Measurements from ENCODE around the gene CST1. TPM values are rescaled to one million over a fixed set of nuclear protein-coding genes. Genes with fewer than 3 reads are reported as not detected.
A peak's percentile ranks its signal among the peaks of the same experiment; 100 is the strongest.
"Not testable (repeated sequence)": the region's sequence is repeated elsewhere in the genome, so short reads cannot be mapped to it uniquely, and the experiment has no call there.

CST1 gene
- total RNA-seq, 2 donors from 2014 or later, result not detected

GRCh38 chr20:23772074-23772473 is 21.3 kb upstream of the CST1 start:
- Mint-ChIP-seq H3K4me1 (no peaks in the 10 kb centered on the region), H3K4me3 (no peak overlapping the region), H3K36me3 (ENCODE audit: low read depth) (no peaks in the 10 kb centered on the region), H3K27ac (no peak overlapping the region), H3K27me3 (peaks cover 23% of the 10 kb centered on the region)
- no peak for DNase-seq
- no peaks in the 10 kb centered on the region for H3K9me3 ChIP-seq (ENCODE audit: control insufficient read depth, low read length, poor library complexity, severe bottlenecking)
- ATAC-seq, result peak; percentile 23

DNA sequence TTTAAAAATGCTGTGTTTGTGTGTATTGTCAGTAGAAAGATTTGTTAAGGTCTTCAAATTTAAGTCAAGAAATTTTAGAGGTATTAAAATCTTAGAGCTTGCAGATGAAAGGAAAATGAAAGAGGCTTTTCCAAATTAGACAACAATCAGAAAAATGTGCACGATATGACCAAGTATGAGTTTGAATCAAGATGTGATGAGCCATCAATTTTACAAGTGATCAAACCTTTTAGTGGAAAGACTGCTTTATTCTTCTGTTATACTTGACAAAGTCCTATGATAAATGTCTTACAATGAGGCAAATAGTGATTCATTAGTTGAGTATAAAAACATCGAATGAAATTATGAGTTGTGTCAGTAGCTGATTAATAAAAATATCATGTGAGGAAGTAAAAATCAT is 19.6 kb upstream of the CST1 start:
- ATAC-seq, result no peak
- H3K9me3 ChIP-seq (ENCODE audit: control insufficient read depth, low read length, poor library complexity, severe bottlenecking), result no peaks in the 10 kb centered on the region
- H3K36me3 Mint-ChIP-seq (ENCODE audit: low read depth), result no peaks in the 10 kb centered on the region
- peaks cover 23% of the 10 kb centered on the region for H3K27me3 Mint-ChIP-seq
- no peak overlapping the region for H3K27ac Mint-ChIP-seq
- DNase-seq, result no peak
- H3K4me1 Mint-ChIP-seq, result no peaks in the 10 kb centered on the region
- H3K4me3 Mint-ChIP-seq, result no peak overlapping the region

DNA sequence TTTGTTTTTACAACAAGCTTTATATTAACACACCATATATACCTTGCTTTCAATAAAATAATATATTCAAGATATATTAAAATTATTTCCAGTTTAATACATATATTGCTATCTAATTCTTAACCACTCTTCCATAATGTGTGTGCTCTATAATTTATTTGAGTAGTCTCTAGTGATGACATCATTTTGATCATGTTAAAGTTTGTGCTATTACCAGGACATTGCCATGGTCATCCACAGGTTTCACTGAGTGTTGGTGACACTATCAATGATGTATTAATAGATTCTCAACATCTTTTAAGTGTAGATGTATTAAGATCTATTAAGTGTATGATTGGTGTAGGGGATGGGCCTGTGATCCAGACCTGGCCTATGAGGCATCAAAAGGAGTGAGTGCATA is 17.8 kb upstream of the CST1 start:
- ATAC-seq; H3K27ac Mint-ChIP-seq; H3K9me3 ChIP-seq (ENCODE audit: control insufficient read depth, low read length, poor library complexity, severe bottlenecking); DNase-seq; H3K4me1 Mint-ChIP-seq; H3K4me3 Mint-ChIP-seq; H3K36me3 Mint-ChIP-seq (ENCODE audit: low read depth): not testable (repeated sequence)
- peaks cover 18% of the 10 kb centered on the region for H3K27me3 Mint-ChIP-seq

DNA sequence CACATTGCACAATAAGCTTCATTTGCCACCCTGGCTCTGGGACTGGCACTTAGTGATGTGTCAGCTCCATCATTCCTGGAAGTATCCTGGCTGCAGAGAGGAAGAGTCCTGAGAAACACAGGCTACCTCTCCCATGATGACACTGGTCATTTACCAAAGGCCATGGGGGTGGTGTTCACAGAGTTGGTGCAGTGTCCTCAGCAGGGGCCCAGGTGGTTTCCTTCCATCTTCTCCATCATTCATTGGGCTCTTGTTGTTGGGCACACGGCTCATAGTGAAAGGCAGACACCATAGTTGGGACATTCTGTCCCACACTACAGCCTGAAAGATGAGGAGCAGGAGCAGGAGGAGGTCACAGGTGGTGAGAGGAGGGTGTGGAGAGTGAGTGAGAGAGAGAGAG is 15.8 kb upstream of the CST1 start:
- Mint-ChIP-seq H3K4me3 (no peak overlapping the region), H3K4me1 (no peaks in the 10 kb centered on the region), H3K27me3 (peaks cover 20% of the 10 kb centered on the region), H3K36me3 (ENCODE audit: low read depth) (no peaks in the 10 kb centered on the region), H3K27ac (no peak overlapping the region)
- ATAC-seq (no peak), DNase-seq (no peak)
- H3K9me3 ChIP-seq (ENCODE audit: control insufficient read depth, low read length, poor library complexity, severe bottlenecking), result no peaks in the 10 kb centered on the region

- Mint-ChIP-seq H3K36me3 (ENCODE audit: low read depth) (no peaks in the 10 kb centered on the region), H3K4me1 (no peaks in the 10 kb centered on the region), H3K4me3 (no peak overlapping the region), H3K27me3 (peaks cover 28% of the 10 kb centered on the region), H3K27ac (no peak overlapping the region)
- H3K9me3 ChIP-seq (ENCODE audit: control insufficient read depth, low read length, poor library complexity, severe bottlenecking), result no peaks in the 10 kb centered on the region
- no peak for ATAC-seq
- no peak for DNase-seq
Measured at GRCh38 chr20:23765578-23765977, 14.8 kb upstream of the CST1 start.

- H3K27me3 Mint-ChIP-seq, result peaks cover 28% of the 10 kb centered on the region
- not testable (repeated sequence) for H3K36me3 Mint-ChIP-seq (ENCODE audit: low read depth); DNase-seq; H3K4me3 Mint-ChIP-seq; H3K27ac Mint-ChIP-seq; ATAC-seq; H3K4me1 Mint-ChIP-seq; H3K9me3 ChIP-seq (ENCODE audit: control insufficient read depth, low read length, poor library complexity, severe bottlenecking)
Measured at GRCh38 chr20:23764630-23765029, 13.9 kb upstream of the CST1 start.

GRCh38 chr20:23763345-23763744 is 12.6 kb upstream of the CST1 start:
- no peak overlapping the region for H3K27ac Mint-ChIP-seq
- no peak overlapping the region for H3K4me3 Mint-ChIP-seq

GRCh38 chr20:23759306-23759940 is 8.7 kb upstream of the CST1 start:
- Mint-ChIP-seq H3K4me1 (no peaks in the 10 kb centered on the region), H3K36me3 (ENCODE audit: low read depth) (no peaks in the 10 kb centered on the region), H3K27me3 (peaks cover 30% of the 10 kb centered on the region), H3K4me3 (no peak overlapping the region), H3K27ac (no peak overlapping the region)
- no peaks in the 10 kb centered on the region for H3K9me3 ChIP-seq (ENCODE audit: control insufficient read depth, low read length, poor library complexity, severe bottlenecking)
- no peak for ATAC-seq
- DNase-seq, result no peak

More at GRCh38 chr20:23763345-23763744, 12.6 kb upstream of the CST1 start:
- ATAC-seq (no peak), DNase-seq (no peak)
- H3K4me1 Mint-ChIP-seq, result no peaks in the 10 kb centered on the region
- H3K27me3 Mint-ChIP-seq, result peaks cover 19% of the 10 kb centered on the region
- no peaks in the 10 kb centered on the region for H3K36me3 Mint-ChIP-seq (ENCODE audit: low read depth)
- no peaks in the 10 kb centered on the region for H3K9me3 ChIP-seq (ENCODE audit: control insufficient read depth, low read length, poor library complexity, severe bottlenecking)

DNA sequence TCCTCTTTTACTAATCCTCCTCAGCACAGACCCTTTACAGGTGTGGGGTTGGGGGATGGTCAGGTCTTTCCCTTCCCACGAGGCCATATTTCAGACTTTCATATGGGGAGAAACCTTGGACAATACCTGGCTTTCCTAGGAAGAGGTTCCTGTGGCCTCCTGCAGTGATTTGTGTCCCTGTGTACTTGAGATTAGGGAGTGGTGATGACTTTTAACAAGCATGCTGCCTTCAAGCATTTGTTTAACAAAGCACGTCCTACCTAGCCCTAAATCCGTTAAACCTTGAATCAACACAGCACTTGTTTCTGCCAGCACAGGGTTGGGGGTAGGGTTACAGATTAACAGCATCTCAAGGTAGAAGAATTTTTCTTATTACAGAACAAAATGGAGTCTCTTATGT is 6.1 kb upstream of the CST1 start:
- DNase-seq; H3K4me3 Mint-ChIP-seq; H3K36me3 Mint-ChIP-seq (ENCODE audit: low read depth); H3K4me1 Mint-ChIP-seq; H3K27ac Mint-ChIP-seq; H3K9me3 ChIP-seq (ENCODE audit: control insufficient read depth, low read length, poor library complexity, severe bottlenecking); ATAC-seq: not testable (repeated sequence)
- H3K27me3 Mint-ChIP-seq, result peaks cover 36% of the 10 kb centered on the region

DNA sequence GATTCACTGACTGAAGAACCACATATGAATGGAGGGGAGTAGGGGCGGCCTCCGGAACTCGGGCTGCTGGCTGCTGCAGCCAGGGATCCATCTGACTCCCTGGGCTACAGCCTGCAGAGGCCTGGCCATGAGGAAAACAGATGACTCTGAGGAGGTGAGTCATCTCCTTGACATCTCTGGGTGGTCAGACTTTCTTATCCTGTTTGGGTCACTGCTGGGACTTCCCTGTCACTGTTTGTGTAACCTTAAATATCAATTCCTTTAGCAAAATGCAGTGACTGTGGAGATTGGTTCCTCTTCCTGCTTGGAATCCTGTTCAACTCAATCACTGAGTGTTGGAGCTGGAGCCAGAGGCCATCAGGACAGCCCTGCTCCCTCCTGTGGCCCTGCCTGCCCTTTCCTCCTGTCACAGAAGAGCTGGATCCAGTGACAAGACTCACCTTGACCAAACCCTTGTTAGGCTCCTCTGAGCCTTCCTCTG is 4.4 kb upstream of the CST1 start:
- not testable (repeated sequence) for H3K4me3 Mint-ChIP-seq; H3K27ac Mint-ChIP-seq; H3K36me3 Mint-ChIP-seq (ENCODE audit: low read depth); ATAC-seq; DNase-seq; H3K9me3 ChIP-seq (ENCODE audit: control insufficient read depth, low read length, poor library complexity, severe bottlenecking); H3K4me1 Mint-ChIP-seq
- H3K27me3 Mint-ChIP-seq, result peaks cover 28% of the 10 kb centered on the region

- H3K9me3 ChIP-seq (ENCODE audit: control insufficient read depth, low read length, poor library complexity, severe bottlenecking), result no peaks in the 10 kb centered on the region
- no peak overlapping the region for H3K27ac Mint-ChIP-seq
- no peak overlapping the region for H3K4me3 Mint-ChIP-seq
- no peaks in the 10 kb centered on the region for H3K4me1 Mint-ChIP-seq
- no peak for DNase-seq
- H3K36me3 Mint-ChIP-seq (ENCODE audit: low read depth), result no peaks in the 10 kb centered on the region
- H3K27me3 Mint-ChIP-seq, result peaks cover 28% of the 10 kb centered on the region
- no peak for ATAC-seq
Measured at GRCh38 chr20:23754731-23755130, 4.0 kb upstream of the CST1 start.

DNA sequence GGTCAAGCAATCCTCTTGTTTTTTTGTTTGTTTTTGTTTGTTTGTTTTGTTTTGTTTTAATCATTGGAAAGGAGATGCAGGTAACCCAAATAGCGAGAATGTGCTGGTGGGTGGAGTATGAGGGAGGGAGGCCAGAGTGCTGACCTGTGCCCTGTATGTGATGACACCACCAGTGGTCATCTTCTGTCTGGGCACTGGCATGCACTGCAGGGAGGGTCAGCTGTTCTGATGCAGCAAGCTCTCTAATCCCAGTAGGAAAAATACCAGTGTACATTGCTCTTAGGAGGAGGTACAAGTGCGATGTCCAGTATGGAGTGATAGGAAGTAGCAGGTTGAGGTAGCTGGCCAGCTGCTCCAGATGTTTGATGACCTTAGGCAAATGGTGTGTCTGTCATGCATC is 2.9 kb upstream of the CST1 start:
- H3K4me1 Mint-ChIP-seq, result no peaks in the 10 kb centered on the region
- peaks cover 28% of the 10 kb centered on the region for H3K27me3 Mint-ChIP-seq
- peaks cover under 1% of the 10 kb centered on the region for H3K36me3 Mint-ChIP-seq (ENCODE audit: low read depth)
- H3K27ac Mint-ChIP-seq, result no peak overlapping the region
- no peak for ATAC-seq
- no peaks in the 10 kb centered on the region for H3K9me3 ChIP-seq (ENCODE audit: control insufficient read depth, low read length, poor library complexity, severe bottlenecking)
- no peak for DNase-seq
- H3K4me3 Mint-ChIP-seq, result no peak overlapping the region

DNA sequence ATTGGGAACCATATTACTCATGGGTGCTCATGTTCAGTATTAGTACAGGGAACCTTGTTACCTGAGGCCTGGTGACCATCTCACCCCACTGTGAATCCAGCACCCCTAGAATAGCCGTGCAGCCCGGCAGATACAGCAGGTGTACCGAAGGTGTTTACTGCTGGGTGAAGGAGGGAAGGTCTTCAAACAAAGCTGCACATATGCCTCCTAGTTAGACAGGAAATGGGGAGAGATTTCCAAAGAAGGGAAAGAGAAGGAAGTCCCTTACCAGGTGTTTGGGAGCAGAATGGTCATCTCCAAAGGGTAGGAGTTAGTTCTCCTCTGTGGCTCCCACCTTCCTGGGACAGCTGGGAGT is 2.4 kb upstream of the CST1 start:
- no peak for DNase-seq
- Mint-ChIP-seq H3K27me3 (peaks cover 28% of the 10 kb centered on the region), H3K4me3 (no peak overlapping the region), H3K27ac (no peak overlapping the region), H3K4me1 (no peaks in the 10 kb centered on the region), H3K36me3 (ENCODE audit: low read depth) (peaks cover 2% of the 10 kb centered on the region)
- H3K9me3 ChIP-seq (ENCODE audit: control insufficient read depth, low read length, poor library complexity, severe bottlenecking), result no peaks in the 10 kb centered on the region
- no peak for ATAC-seq

GRCh38 chr20:23752481-23753193 is 1.9 kb upstream of the CST1 start:
- Mint-ChIP-seq H3K4me1 (no peaks in the 10 kb centered on the region), H3K27ac (no peak overlapping the region), H3K4me3 (no peak overlapping the region), H3K27me3 (peaks cover 28% of the 10 kb centered on the region), H3K36me3 (ENCODE audit: low read depth) (peaks cover 2% of the 10 kb centered on the region)
- H3K9me3 ChIP-seq (ENCODE audit: control insufficient read depth, low read length, poor library complexity, severe bottlenecking), result no peaks in the 10 kb centered on the region
- no peak for ATAC-seq
- no peak for DNase-seq
